ENCODE measurements around the gene GRM8. TPM values are rescaled to one million over a fixed set of nuclear protein-coding genes. Genes with fewer than 3 reads are reported as not detected.

GRM8 gene
- total and polyA plus RNA-seq, 8 donors = 0.11 to 1.2 (median 0.89) TPM

- no peak for FAIRE-seq
- intact Hi-C loops (cut with DNase I) = no loop called here
Measured at GRCh38 chr7:127150543-127150942, 102.2 kb downstream of the GRM8 start.

GRCh38 chr7:127146746-127147536 lies 105.8 kb downstream of the GRM8 start:
- Histone ChIP-seq H3K36me3 (no peaks in the 10 kb centered on the region), H3K27ac (no peak overlapping the region), H3K9me3 (no peaks in the 10 kb centered on the region), H3K4me3 (no peak overlapping the region), H3K27me3 (no peaks in the 10 kb centered on the region), H3K4me1 (no peaks in the 10 kb centered on the region)
- no peak for FAIRE-seq
- 81 to 84% methylated on average over 4 of the region's 4 CpGs for WGBS, 2 donors
- ATAC-seq = no peak
- no peak for DNase-seq
- intact Hi-C loops (cut with DNase I) = no loop called here
- no peak for TF ChIP-seq CTCF (IDR thresholded peaks at IDR 0.05)

More at GRCh38 chr7:127150543-127150942, 102.2 kb downstream of the GRM8 start:
- no peaks in the 10 kb centered on the region for H3K27me3 ChIP-seq
- ATAC-seq (no peak), DNase-seq (no peak)
- no peaks in the 10 kb centered on the region for H3K9me3 ChIP-seq
- H3K4me3 ChIP-seq = no peak overlapping the region
- no peak overlapping the region for H3K27ac ChIP-seq
- no peaks in the 10 kb centered on the region for H3K36me3 ChIP-seq
- H3K4me1 ChIP-seq = no peaks in the 10 kb centered on the region
- whole genome bisulfite sequencing, 2 donors = 62 to 71% methylated on average over 2 of the region's 2 CpGs
- TF ChIP-seq CTCF (IDR thresholded peaks at IDR 0.05) = no peak

- H3K4me1 ChIP-seq = no peaks in the 10 kb centered on the region
- no peak overlapping the region for H3K27ac ChIP-seq
- intact Hi-C loops (cut with DNase I) = no loop called here
- FAIRE-seq = no peak
- H3K36me3 ChIP-seq = no peaks in the 10 kb centered on the region
- DNase-seq = no peak
- no peak for ATAC-seq
- H3K9me3 ChIP-seq = no peaks in the 10 kb centered on the region
- H3K4me3 ChIP-seq = no peak overlapping the region
- no peak for TF ChIP-seq CTCF (IDR thresholded peaks at IDR 0.05)
- H3K27me3 ChIP-seq = peaks cover 0 to 5% (median 0%) of the 10 kb centered on the region in 4 donors
Measured at GRCh38 chr7:127137146-127137545, 115.6 kb downstream of the GRM8 start.

GRCh38 chr7:127135871-127136485 lies 116.8 kb downstream of the GRM8 start:
- H3K36me3 ChIP-seq = no peaks in the 10 kb centered on the region
- WGBS, 2 donors = 78 to 82% methylated on average over 2 of the region's 2 CpGs

More at GRCh38 chr7:127135871-127136485, 116.8 kb downstream of the GRM8 start:
- intact Hi-C loops (cut with DNase I) = no loop called here
- H3K27me3 ChIP-seq = peaks cover 0 to 5% (median 0%) of the 10 kb centered on the region in 4 donors
- no peaks in the 10 kb centered on the region for H3K4me1 ChIP-seq
- H3K27ac ChIP-seq = no peak overlapping the region
- no peaks in the 10 kb centered on the region for H3K9me3 ChIP-seq
- FAIRE-seq (no peak), ATAC-seq (no peak), DNase-seq (no peak)
- no peak overlapping the region for H3K4me3 ChIP-seq
- no peak for TF ChIP-seq CTCF (IDR thresholded peaks at IDR 0.05)
